HG03039 (cell line): ENCODE measurements around the gene STAT4.

Experiments used
- ATAC-seq: cut with Tn5 transposase; IDR thresholded peaks from one replicate; pipeline ENCODE4 v1.9.1; 2021; ENCODE audit warnings: mild to moderate bottlenecking, moderate library complexity; ENCODE audit not compliant: unreplicated experiment

The STAT4 gene

DNA sequence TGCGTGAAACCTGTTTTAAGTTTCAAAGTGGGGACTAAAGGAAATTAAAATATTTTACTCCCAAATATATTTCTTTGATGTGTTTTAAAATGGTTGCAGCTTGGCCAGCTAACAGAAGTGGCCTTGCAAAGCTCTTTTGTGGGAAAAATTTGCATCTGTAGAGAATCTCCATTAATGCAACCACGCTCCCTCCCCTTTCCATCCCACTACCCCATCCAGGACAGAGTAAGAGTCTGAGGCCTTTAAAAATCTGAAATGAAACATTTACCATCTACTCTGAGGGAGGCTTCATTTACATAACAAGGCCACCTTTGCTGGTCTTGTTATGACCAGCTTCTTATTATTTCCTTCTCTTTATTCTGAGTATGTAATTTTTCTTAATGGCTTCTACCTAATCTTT is 63.5 kb downstream of the STAT4 start:
- ATAC-seq, result no peak

DNA sequence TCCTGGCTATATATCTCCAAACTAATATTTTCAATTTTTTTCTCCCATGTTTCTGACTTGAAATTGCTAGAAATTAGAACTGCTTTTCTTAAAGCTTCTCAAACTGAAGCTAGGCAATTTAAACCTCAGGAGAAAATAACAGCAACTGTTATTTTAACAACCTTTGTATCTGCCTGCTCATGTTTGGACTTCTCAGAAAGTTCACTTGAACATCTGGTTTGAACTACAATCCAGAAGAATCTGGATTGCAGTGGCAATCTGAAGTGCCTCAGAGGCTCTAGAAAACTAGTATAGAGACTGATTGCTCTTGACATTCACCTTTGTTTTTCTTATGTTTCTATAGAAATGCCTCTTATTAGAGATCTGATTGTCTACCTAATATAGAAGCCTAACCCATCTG is 64.1 kb downstream of the STAT4 start:
- ATAC-seq, result no peak

DNA sequence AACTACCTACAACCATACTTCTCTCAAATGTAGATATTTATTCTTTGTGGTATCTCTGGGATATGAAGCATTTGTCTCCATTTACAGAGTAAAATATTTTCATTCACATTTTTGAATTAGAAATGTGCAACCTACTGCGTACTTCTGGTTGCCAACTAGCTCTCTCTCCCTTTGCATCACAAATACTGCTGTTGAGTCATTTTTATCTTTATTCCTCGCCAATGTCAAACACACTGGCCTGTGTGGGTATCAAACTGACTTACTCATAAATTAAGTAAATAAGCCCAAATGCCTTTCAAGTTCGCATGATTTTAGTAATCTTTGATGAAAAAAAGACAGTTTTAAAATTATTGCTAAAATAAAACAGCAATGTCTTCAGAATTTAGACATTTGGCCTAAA is 67.3 kb downstream of the STAT4 start:
- no peak for ATAC-seq

DNA sequence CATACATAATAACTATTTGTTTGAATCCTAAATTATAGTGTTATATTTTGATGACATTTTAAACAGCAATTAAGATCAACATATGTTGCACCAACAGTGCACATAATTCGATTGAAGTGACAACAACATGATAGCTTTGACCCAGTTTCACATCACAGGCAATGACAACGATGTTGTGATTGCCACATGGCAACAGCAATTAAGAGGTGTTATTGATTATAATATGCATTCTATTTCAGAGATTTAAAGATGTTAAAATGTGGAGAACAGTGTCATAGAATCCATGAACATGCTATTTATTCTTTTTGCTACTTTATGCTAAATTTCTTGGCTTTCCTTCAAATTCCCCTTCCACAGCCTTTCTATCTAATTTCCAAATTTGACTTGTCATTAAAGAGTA is 68.5 kb downstream of the STAT4 start:
- no peak for ATAC-seq

DNA sequence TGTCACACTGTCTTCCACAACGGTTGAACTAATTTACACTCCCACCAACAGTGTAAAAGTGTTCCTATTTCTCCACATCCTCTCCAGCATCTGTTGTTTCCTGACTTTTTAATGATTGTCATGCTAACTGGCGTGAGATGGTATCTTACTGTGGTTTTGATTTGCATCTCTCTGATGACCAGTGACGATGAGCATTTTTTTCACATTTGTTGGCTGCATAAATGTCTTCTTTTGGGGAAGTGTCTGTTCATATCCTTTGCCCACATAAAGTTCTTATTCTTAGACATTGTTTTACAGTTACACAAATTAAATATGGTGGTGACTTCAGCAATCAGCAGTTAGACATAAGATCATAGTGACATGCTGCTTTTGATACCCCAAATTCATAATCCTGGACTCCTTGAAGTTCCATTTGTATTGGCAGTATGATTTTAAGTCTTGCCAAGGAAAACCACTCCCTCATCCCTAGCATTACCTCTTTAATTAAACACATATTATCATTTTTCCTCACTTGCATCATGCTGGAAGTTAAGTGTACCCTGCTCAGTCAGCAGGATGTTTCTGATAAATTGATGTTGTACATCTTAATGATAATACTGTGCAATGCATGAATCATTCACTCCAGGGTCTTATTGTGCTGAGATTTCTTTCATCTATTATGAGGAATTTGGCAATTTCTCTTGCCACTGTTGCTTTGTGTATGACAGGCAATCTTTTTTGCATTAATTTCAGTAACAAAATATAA is 69.2 kb downstream of the STAT4 start:
- no peak for ATAC-seq

DNA sequence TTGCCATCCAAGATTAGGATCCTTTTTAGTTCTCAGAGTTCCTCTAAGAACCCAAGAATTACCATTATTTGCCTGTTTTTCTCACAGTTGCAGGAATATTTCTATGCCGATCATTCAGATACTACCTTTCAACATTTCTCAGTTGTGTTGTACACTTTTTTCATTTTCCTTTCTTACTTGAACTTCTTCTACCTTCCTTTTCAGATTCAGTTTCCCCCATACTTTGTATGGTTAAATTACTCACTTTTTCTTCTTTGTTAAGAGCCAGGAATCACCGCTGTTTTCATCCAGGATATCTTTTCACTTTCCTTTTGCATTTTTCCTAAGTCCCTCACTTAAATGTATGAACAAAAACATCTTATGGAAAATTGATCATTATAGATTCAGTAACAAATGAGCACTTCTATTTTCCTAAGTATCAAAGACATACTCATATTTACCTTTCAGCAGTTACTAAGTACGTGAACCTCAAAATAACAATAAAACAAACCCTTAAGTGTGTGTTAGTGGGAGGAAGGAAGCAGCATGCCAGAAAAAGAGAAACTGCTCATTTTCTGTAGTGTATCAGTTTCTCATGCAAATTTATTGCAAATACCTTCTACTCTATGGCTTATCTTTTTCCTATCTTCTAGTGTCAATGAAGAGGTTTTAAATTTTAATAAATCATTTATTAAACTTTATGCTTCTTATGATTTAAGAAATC is 72.5 kb downstream of the STAT4 start:
- no peak for ATAC-seq

DNA sequence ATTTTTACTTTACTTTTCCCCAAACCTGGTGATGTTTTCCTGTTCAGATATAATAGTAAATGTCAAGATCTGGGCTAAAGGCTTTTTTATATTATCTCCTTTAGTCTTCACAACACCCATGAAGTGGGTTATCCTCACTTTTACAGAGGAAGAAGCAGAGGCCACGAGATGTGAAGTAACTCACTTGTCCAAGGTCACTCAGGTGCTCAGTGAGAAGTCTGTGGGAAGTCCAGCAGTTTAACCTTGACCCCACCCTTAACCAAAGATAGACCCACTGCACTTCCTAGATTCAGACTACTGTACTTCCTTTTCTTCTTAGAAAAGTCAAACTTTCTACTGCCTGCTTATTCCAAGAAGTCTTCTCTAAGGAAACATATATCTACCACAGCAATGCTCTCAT is 80.5 kb downstream of the STAT4 start:
- ATAC-seq, result no peak

DNA sequence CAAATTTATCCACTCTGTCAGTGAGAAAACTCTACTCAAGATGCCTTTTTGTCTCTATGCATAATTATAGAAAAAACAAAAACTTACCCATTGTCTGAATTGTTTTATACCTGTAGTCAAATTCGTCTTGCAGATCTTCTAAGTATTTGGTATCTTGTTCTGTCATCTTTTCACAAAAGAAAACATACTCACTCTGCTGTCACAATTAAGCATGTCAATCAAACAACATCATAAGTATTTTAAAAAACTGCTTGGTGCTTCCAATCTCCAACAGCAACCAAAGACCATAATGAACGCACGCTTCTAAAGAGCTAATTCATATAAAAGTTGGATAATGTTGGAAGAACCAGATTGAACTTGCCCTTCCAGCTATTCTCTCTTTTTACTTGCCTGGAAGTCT is 81.2 kb downstream of the STAT4 start:
- no peak for ATAC-seq

DNA sequence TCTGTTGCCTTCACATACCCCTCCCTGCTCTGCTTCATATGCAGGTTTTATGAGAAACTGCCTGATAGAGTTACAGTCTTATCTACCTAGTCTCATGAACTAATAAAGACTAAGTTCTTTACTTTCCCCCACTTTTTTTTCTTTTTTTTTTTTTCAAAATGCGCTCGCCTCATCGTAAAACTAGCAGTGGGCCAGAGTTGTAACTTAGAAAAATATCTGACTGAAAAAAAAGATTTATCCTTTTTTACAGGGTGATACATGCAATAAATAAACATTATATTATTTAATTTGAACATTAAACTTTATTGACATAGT is 83.9 kb downstream of the STAT4 start:
- no peak for ATAC-seq

DNA sequence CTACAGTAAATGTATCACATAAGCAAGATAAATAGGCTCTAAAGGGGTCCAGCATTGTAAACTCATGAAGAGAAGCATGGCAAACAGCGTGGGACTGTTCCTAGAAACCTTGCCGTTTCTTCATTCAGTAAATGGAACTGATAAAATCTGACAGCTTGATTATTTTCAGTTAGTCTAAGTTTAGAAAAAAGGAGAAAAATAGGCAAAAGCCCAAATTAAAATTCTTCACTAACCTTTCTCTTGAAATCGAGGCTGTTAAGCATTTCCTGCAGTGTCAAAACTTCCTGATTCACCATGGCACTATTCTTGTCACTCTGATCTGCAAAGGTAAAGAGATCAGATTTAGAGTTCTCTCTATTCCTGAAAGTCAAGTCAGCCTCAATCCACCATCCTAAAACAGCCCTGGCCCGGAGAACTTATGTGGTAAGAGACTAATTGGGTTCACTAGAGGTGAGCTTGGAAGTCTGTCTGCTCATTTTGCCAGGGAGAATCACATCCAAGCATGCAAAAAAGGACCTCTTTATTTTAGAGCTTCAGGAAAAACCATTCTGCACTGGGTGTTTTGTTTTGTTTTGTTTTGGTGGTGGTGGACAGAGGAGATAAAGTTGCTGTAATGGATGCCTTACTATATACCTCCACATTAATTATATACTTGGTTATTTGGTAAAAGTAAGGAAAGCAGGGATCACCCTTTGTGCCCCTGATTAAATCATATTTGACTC is 84.4 kb downstream of the STAT4 start:
- no peak for ATAC-seq

DNA sequence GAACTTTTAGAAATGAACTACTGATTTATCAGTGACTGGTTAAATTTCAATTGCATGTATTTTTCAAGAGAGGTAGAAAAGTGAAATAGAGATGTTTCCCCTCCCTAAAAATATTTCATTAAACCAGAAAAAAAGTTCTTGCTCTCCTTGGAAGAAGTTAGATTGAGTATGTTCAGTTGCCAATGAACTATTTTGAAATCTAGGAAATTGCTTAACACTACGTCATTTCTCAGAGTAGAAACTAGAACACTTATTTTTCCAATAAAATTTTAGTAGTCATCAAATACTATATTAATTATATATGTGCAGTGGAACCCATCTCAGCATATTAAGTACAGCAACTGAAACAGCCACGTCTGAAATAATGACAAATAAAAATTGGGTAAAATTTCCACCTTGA is 85.0 kb downstream of the STAT4 start:
- no peak for ATAC-seq

DNA sequence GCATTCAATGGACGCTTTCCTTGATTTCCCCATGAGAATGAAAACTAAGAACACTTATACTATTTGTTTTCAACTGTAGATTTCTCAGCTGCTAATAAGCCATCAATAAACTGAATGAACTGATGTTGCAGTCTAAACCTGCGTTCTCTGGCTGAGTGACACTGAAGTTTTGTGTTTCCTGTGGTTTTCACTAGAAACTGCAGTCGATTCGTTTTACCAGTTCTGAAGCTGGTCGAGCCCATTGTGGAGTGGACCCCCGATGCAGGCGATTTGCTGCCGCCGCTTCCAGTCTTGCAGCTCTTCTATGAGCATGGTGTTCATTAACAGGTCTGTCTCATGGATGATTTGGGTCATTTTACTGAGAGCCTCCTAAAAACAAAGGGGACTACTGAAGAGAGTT is 86.2 kb downstream of the STAT4 start:
- ATAC-seq, result no peak

DNA sequence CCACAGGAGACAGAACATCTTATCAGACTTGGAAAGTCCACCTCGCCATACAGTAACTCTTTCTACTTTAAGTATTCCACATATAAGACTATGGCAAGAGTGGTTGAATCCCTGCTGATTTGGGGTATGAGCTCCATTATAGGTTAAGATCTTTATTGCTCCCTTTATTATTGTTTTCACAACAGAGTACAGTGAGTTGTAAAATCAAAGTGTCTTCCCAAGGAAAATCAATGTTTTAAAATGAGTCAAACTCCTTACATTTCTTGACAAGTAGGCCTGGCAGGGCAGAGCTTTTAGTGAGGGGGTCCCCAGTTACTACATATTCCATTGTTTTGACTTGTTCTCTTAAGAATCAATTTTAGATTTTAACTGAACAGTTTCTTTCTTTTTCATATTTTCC is 87.2 kb downstream of the STAT4 start:
- no peak for ATAC-seq

DNA sequence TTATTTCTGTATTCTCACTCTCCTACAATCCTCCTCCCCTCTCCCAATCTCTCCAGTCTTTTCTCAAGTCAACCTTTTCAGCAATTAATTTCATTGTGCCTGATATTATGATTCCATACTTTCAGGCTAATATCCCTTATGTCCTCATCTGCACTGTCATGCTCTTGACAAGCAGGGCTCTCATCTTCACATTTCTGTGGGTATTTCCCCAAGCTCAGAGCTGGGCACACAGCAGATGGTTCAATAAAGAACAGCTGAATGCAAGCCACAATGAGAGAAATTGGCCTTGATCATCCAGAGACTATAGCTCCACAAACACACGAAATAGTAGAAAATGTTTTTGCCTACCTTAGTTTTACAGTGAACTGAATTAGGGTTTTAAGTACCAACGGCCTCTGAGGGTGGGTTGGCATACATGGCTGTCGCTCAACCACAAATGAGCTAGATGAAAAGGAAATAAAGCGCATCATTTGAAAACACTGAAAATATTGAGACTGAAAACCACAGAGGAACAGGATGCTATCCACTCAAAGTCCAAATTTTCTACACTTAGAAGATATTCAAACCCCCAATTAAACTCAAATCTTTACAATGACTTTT is 89.3 kb downstream of the STAT4 start:
- ATAC-seq, result no peak

DNA sequence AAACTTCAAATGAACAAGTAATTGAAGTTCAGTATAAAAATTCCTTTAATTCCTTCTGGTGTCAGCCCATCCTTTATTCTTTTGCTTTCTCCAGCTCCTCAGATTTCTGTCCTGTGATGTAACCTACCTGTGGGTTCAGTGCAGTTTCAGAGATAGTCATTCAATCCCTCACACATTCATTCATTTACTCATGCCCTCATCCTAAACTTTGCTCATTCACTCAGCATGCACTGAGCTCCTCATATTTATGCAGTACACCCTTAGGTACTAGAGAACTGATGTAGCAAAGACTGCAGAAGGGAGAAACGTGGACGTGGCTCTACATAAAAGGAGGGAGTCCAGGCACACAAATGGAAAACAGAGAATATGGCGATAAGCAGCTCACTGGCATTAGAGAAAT is 91.5 kb downstream of the STAT4 start:
- ATAC-seq, result no peak

DNA sequence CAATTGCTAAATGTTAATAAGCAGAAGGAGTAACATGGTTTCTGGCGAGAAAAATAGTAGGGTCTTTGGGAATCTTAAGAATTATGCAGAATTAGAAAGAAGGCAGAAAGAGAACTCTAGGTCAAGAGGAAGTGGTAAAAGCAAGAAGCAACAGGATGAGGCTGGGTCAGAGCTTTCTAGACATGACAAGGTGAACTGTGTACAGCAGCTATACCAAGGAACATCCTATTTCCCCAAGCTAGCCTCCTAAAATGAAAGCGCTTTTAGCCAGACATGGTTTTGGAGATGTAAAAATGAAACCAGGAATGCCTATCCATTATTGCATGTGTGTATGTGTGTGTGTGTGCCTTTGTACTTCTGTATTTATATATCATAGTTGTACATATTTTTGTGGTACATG is 94.6 kb downstream of the STAT4 start:
- no peak for ATAC-seq

DNA sequence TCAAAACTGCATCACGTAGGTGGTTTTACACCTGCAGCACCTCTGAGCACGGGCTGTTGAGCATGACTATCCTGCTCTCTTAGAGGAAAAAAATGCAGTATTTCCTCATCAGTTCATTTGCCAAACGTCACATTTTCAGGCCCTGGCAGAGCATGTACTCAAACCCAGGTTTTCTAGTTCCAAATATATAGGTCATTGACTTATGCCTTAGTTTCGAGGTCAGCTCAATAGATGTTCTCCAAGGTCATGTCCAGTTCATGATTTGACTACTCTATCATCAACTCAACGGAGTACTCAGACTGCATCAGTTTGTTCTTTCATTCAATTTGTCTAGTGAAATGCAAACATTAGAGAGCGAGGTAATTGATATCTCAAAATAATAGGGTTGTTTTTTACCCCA is 97.5 kb downstream of the STAT4 start:
- ATAC-seq, result no peak

DNA sequence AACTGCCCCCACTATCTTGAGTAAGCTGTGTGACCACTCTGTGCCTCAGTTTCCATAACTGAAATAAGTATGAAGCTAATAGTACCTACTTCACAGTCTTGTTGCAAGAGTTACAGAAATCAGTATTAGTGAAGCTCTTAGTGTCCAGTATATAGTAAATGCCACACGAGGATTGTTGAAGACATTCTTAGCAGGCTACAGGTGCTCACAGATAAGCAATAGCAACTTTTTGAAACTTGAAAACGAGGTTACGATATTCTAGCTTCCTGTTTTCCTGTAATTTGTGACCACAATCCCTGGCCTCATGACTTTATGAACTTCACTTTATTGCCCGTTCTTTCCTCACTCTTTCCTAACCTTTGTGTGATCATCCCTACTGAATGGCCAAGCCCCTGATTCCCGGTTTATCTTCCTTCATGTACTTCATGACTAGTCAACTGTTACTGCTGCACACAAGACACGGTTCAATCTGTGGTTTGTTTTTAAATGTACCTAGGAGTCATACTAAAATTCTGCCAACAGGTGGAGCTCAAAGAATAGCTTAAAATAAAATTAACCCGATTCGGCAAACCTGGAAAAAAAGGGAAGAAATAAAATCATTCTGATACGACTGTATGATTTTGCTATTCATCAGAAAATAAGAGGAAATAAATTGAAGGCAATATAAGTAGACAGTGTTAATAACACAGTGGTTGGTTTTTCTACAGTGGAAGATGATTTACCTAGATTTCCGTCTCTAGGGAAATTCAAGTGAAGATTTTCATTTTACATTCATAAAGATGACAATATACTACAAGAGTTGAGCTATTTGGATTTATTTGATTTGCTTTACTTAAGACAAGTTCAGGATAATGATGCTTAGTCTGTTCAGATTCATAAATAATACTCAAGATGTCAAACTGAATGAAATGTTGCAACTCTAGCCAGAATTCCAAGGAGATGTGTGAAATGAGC is 98.7 kb downstream of the STAT4 start:
- ATAC-seq, result no peak

DNA sequence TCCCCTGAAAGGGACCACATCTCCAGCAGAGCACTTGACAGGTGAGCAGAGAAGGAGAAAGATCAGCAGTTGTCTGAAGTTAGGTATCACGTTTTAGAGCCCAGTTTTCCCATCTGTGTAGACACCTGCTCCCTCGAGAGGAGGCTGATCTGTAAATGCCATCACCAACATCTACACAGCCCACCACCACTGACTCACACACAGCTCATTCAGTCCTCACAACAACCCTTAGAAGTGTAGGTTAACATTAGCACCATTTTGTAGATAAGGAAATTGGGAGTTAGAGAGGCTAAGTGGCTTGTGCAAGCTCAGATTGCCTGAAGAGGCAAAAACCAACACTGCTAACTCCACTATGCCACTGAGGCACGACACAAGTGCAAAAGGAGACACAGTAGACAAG is 99.6 kb downstream of the STAT4 start:
- ATAC-seq, result no peak

DNA sequence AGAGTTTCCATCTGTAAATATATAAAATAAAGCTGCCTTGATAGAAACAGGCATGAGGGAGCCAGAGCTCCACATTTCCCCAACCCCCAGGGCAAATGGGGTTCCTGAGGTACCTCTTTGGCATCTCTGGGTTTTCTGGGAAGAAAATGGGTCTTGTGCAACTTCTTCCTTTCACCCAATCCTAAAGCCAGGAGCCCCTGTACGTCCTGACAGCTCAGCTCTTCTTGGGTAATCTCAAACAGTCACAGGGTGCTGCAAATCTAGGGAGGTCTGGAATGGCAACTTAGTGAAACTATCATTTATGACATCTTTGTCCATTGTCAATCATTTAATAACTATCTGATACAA is 100.2 kb downstream of the STAT4 start:
- no peak for ATAC-seq
